GM19238 (cell line): ENCODE data around the gene S1PR5.
A peak's percentile ranks its signal among the peaks of the same experiment; 100 is the strongest.

Source experiments
- DNase-seq: peaks from one replicate; pipeline ENCODE4 v3.0.0; 2011; ENCODE audit warnings: low spot score; ENCODE audit not compliant: insufficient read length

S1PR5 gene

GRCh38 chr19:10516671-10517286 lies 468 bp downstream of the S1PR5 start:
- no peak for DNase-seq

GRCh38 chr19:10516064-10516385 lies 1.2 kb downstream of the S1PR5 start:
- no peak for DNase-seq

- DNase-seq: no peak
Measured at GRCh38 chr19:10514211-10515145, 2.8 kb downstream of the S1PR5 start.

- DNase-seq: no peak
Measured at GRCh38 chr19:10513223-10513622, 4.0 kb downstream of the S1PR5 start.

GRCh38 chr19:10510301-10510802 lies 6.9 kb downstream of the S1PR5 start:
- DNase-seq: peak; percentile 67

GRCh38 chr19:10508707-10509106 lies 8.5 kb downstream of the S1PR5 start:
- no peak for DNase-seq

- DNase-seq: no peak
Measured at GRCh38 chr19:10508036-10508435, 9.2 kb downstream of the S1PR5 start.

GRCh38 chr19:10505583-10506229 lies 11.5 kb downstream of the S1PR5 start:
- no peak for DNase-seq

GRCh38 chr19:10503002-10503789 lies 14.1 kb downstream of the S1PR5 start, which contains the start of gene KEAP1:
KEAP1 (minus strand) TSS chr19:10503356; CDS start chr19:10500033, 3,323 bp downstream.
- DNase-seq: no peak

GRCh38 chr19:10502524-10503001 lies 14.7 kb downstream of the S1PR5 start:
- DNase-seq: peak; percentile 96

GRCh38 chr19:10501971-10502523 lies 15.2 kb downstream of the S1PR5 start:
- peak; percentile 66 for DNase-seq

GRCh38 chr19:10500247-10500592 lies 17.0 kb downstream of the S1PR5 start:
- DNase-seq: no peak

GRCh38 chr19:10499550-10500246 lies 17.5 kb downstream of the S1PR5 start:
- no peak for DNase-seq

- no peak for DNase-seq
Measured at GRCh38 chr19:10497371-10497770, 19.9 kb downstream of the S1PR5 start.

GRCh38 chr19:10491472-10492047 lies 25.7 kb downstream of the S1PR5 start:
- no peak for DNase-seq

GRCh38 chr19:10486551-10486950 lies 30.7 kb downstream of the S1PR5 start:
- DNase-seq: no peak

GRCh38 chr19:10478903-10479384 lies 38.3 kb downstream of the S1PR5 start:
- DNase-seq: peak; percentile 60

GRCh38 chr19:10478476-10478875 lies 38.8 kb downstream of the S1PR5 start:
- no peak for DNase-seq

- DNase-seq: no peak
Measured at GRCh38 chr19:10474962-10475451, 42.2 kb downstream of the S1PR5 start.

GRCh38 chr19:10473192-10473591 lies 44.1 kb downstream of the S1PR5 start:
- no peak for DNase-seq
